GM18951 (cell line): ENCODE measurements around the gene LIX1L.
A peak's percentile ranks its signal among the peaks of the same experiment; 100 is the strongest.

ENCODE experiments used
- POLR2A ChIP-seq: IDR thresholded peaks from 4 replicates; pipeline ENCODE4 v1.6.1; 2011; ENCODE audit warnings: mild to moderate bottlenecking; ENCODE audit not compliant: insufficient read length, insufficient read depth; ENCODE audit errors: extremely low read depth
- in situ Hi-C: fragments of 300-500 bp; cut with MboI; formaldehyde crosslinking; loops from one replicate; pipeline ENCODE4 v1.12.0; 2022; ENCODE audit warnings: low sequenced_read_pairs, mixed read lengths, inconsistent platforms; ENCODE audit not compliant: unreplicated experiment

Gene LIX1L

GRCh38 chr1:145979746-145980456, 22.1 kb upstream of the LIX1L start:
- no peak for TF ChIP-seq POLR2A
- in situ Hi-C loops, result loop anchor here (5.0 kb wide), 1 partner anchor 32 kb away; no protein-coding TSS in a partner anchor

- in situ Hi-C loops, result loop anchor here (5.0 kb wide), 1 partner anchor 33 kb away; no protein-coding TSS in a partner anchor
- no peak for TF ChIP-seq POLR2A
These were observed 21.3 kb upstream of the LIX1L start for GRCh38 chr1:145978854-145979745.

GRCh38 chr1:145978471-145978853, 20.6 kb upstream of the LIX1L start:
- TF ChIP-seq POLR2A, result no peak
- in situ Hi-C loops, result loop anchor here (5.0 kb wide), 1 partner anchor 34 kb away; no protein-coding TSS in a partner anchor

GRCh38 chr1:145977486-145978470, 20.0 kb upstream of the LIX1L start:
- TF ChIP-seq POLR2A, result no peak
- in situ Hi-C loops, result loop anchor here (5.0 kb wide), 1 partner anchor 35 kb away; no protein-coding TSS in a partner anchor

GRCh38 chr1:145977016-145977415, 19.2 kb upstream of the LIX1L start:
- in situ Hi-C loops, result loop anchor here (5.0 kb wide), 1 partner anchor 35 kb away; no protein-coding TSS in a partner anchor
- TF ChIP-seq POLR2A, result no peak

- TF ChIP-seq POLR2A, result no peak
- in situ Hi-C loops, result loop anchor here (5.0 kb wide), 1 partner anchor 37 kb away; no protein-coding TSS in a partner anchor
These were observed 17.4 kb upstream of the LIX1L start for GRCh38 chr1:145975216-145975615.

- in situ Hi-C loops, result loop anchor here (5.0 kb wide), 1 partner anchor 38 kb away; no protein-coding TSS in a partner anchor
- TF ChIP-seq POLR2A, result no peak
These were observed 16.9 kb upstream of the LIX1L start for GRCh38 chr1:145974721-145975120.

GRCh38 chr1:145972580-145972979, 14.8 kb upstream of the LIX1L start:
- in situ Hi-C loops, result no loop called here

GRCh38 chr1:145967288-145967687, 9.5 kb upstream of the LIX1L start:
- in situ Hi-C loops, result no loop called here
- no peak for TF ChIP-seq POLR2A

More at GRCh38 chr1:145972580-145972979, 14.8 kb upstream of the LIX1L start:
- TF ChIP-seq POLR2A, result no peak

- in situ Hi-C loops, result no loop called here
These were observed 7.4 kb upstream of the LIX1L start for GRCh38 chr1:145965119-145965744.

GRCh38 chr1:145964328-145965118, 6.7 kb upstream of the LIX1L start, which contains the start of the genes ANKRD34A and POLR3GL:
ANKRD34A (minus strand) TSS chr1:145964575; CDS start chr1:145961759, 2,816 bp downstream.
POLR3GL (plus strand) TSS chr1:145964690; CDS start chr1:145974866, 10,176 bp downstream.
- in situ Hi-C loops, result no loop called here
- TF ChIP-seq POLR2A, result peak; percentile 96

More at GRCh38 chr1:145965119-145965744, 7.4 kb upstream of the LIX1L start:
- TF ChIP-seq POLR2A, result no peak
